GM12878 (cell line): ENCODE data around the gene PLPPR1. TPM values are rescaled to one million over a fixed set of nuclear protein-coding genes. Genes with fewer than 3 reads are reported as not detected.

Experiments
- ATAC-seq: fragments of 200-7000 bp; cut with Tn5 transposase; 3 replicates; pipeline ENCODE4 v1.9.1; 2020; ENCODE audit warnings: mild to moderate bottlenecking, moderate library complexity
- BruUV-seq: library from RNA; stranded (reverse); fragments of 400-500 nt; replicated peaks from 2 replicates; lab custom pipeline; 2021; lab: Mats Ljungman, UMichigan
- CTCF ChIA-PET: fragments of 300-600 bp; sonication (Branson Sonifier 250); formaldehyde crosslinking; extraction: SDS; loops from one replicate; lab custom pipeline; 2021; ENCODE audit warnings: inconsistent platforms; lab: Yijun Ruan, JAX
- POLR2A ChIA-PET: fragments of 350-600 bp; formaldehyde crosslinking; extraction: SDS; loops from one replicate; lab custom pipeline; 2021; ENCODE audit warnings: inconsistent platforms; lab: Charles Lee
- RAD21 ChIA-PET: fragments of 300-600 bp; sonication (Branson Sonifier 250); formaldehyde crosslinking; loops from one replicate; lab custom pipeline; 2023; ENCODE audit warnings: antibody characterized with exemption; ENCODE audit not compliant: unreplicated experiment; lab: Charles Lee
- SMC1A ChIA-PET: fragments of 300-600 bp; sonication (Branson Sonifier 250); formaldehyde crosslinking; loops from one replicate; lab custom pipeline; 2023; ENCODE audit not compliant: unreplicated experiment, uncharacterized antibody; lab: Charles Lee
- DNase-seq: peaks from one replicate; pipeline ENCODE4 v3.0.0-alpha.2; 2011; ENCODE audit warnings: low read depth, low spot score
- FAIRE-seq: peaks from 3 replicates; lab custom pipeline; 2011; peaks lifted over from hg19 to GRCh38; lab: Jason Lieb, UNC
- H2AFZ ChIP-seq: 2 replicates; pipeline ENCODE4 v1.6.0; 2011; ENCODE audit warnings: low read depth, low read length, control low read depth; ENCODE audit not compliant: control insufficient read depth
- H3K27ac ChIP-seq: 2 replicates; pipeline ENCODE4 v1.5.1; 2011; ENCODE audit warnings: control low read depth; ENCODE audit not compliant: control insufficient read depth, insufficient read depth
- H3K27me3 ChIP-seq, 2 experiments: replicated peaks in 1 of 2; 2 replicates each; pipeline versions ENCODE4 v1.6.0 to v1.6.1; 2011; ENCODE audit warnings: low read length in 1 of 2; ENCODE audit not compliant: control insufficient read depth in 2 of 2, insufficient read depth in 2 of 2
- H3K36me3 ChIP-seq, 2 experiments: 2 replicates each; pipeline ENCODE4 v1.5.1; 2011; ENCODE audit warnings: low read length in 1 of 2; ENCODE audit not compliant: control insufficient read depth in 2 of 2, insufficient read depth in 2 of 2
- H3K4me1 ChIP-seq: 2 replicates; pipeline ENCODE4 v1.6.1; 2011; ENCODE audit warnings: mild to moderate bottlenecking, low read length, moderate library complexity, mixed read lengths; ENCODE audit not compliant: control insufficient read depth, insufficient read depth
- H3K4me2 ChIP-seq: 2 replicates; pipeline ENCODE4 v1.6.0; 2011; ENCODE audit warnings: control low read depth; ENCODE audit not compliant: control insufficient read depth, insufficient read depth
- H3K4me3 ChIP-seq: fragments of 200-600 bp; sonication (generic); 2 replicates; pipeline ENCODE4 v1.5.1; 2016
- H3K79me2 ChIP-seq: 2 replicates; pipeline ENCODE4 v1.6.0; 2011; ENCODE audit warnings: low read length; ENCODE audit not compliant: control insufficient read depth, insufficient read depth
- H3K9ac ChIP-seq: 2 replicates; pipeline ENCODE4 v1.8.0; 2011; ENCODE audit warnings: low read length, control low read depth, mixed read lengths; ENCODE audit not compliant: control insufficient read depth, insufficient read depth
- H3K9me3 ChIP-seq: replicated peaks from 3 replicates; pipeline ENCODE4 v1.5.1; 2011; ENCODE audit warnings: mild to moderate bottlenecking, low read length; ENCODE audit not compliant: control insufficient read depth, insufficient read depth
- H4K20me1 ChIP-seq: 2 replicates; pipeline ENCODE4 v1.6.0; 2011; ENCODE audit not compliant: control insufficient read depth, insufficient read depth
- HSF1 ChIP-seq: fragments of 150-350 bp; IDR thresholded peaks from 2 replicates; pipeline ENCODE4 v1.6.1; 2014; ENCODE audit warnings: mild to moderate bottlenecking, low read depth, low read length
- KAT2A ChIP-seq: conservative IDR thresholded peaks from 2 replicates; pipeline ENCODE4 v1.6.1; 2011; ENCODE audit warnings: low read depth, low read length; ENCODE audit not compliant: control insufficient read depth
- KDM1A ChIP-seq: fragments of 200-600 bp; sonication (generic); IDR thresholded peaks from 2 replicates; pipeline ENCODE4 v1.6.1; 2016; ENCODE audit warnings: borderline replicate concordance
- NFYB ChIP-seq: IDR thresholded peaks from 2 replicates; pipeline ENCODE4 v1.6.1; 2011; ENCODE audit warnings: low read depth, mild to moderate bottlenecking, low read length, improper control_type of control experiment, moderate library complexity; ENCODE audit not compliant: insufficient read depth
- SIN3A ChIP-seq: IDR thresholded peaks from 2 replicates; pipeline ENCODE4 v1.6.1; 2012; ENCODE audit warnings: low read depth, low read length, improper control_type of control experiment
- SREBF2 ChIP-seq: IDR thresholded peaks from 2 replicates; pipeline ENCODE4 v1.6.1; 2012; ENCODE audit warnings: mild to moderate bottlenecking, low read length
- ZNF384 ChIP-seq: IDR thresholded peaks from 2 replicates; pipeline ENCODE4 v1.6.1; 2012; ENCODE audit warnings: low read depth, mild to moderate bottlenecking, low read length, improper control_type of control experiment, borderline replicate concordance
- ZNF687 ChIP-seq: fragments of 450-650 bp; IDR thresholded peaks from 2 replicates; pipeline ENCODE4 v1.6.1; 2017; ENCODE audit warnings: mild to moderate bottlenecking, moderate library complexity
- WGBS: methylation state at CpG from one replicate; pipeline ENCODE4 v1.1.6; 2016; ENCODE audit warnings: low lambda C conversion rate; ENCODE audit not compliant: insufficient replicate concordance, insufficient coverage; ENCODE audit errors: missing lambda C conversion rate; 5-methylcytosine and 5-hydroxymethylcytosine counted together
- in situ Hi-C: fragments of 300-500 bp; cut with MboI; formaldehyde crosslinking; loops from 9 replicates; pipeline ENCODE4 v1.14.3; 2018; ENCODE audit warnings: mixed read lengths
- intact Hi-C: fragments of 100-400 bp; cut with micrococcal nuclease; formaldehyde crosslinking; loops from one replicate; pipeline ENCODE4 v1.14.2; 2022; ENCODE audit not compliant: unreplicated experiment
- polyA plus RNA-seq, 11 experiments: library from polyadenylated mRNA; depleted of rRNA in 4 of 11; unstranded in 6 of 11; stranded (reverse) in 5 of 11; fragments of >200 nt; fragmentation: Nextera tagmentation in 4 of 11; fragmentation: Illumina TruSeq in 1 of 11; extraction: Ambion mirVana in 4 of 11; extraction: Trizol in 1 of 11; gene quantifications; 1 replicate in 1 of 11; 2 replicates in 10 of 11; pipeline versions ENCODE4 v1.2.1 to v1.2.3, GENCODE V29; 2011 to 2016; ENCODE audit warnings: inconsistent platforms in 2 of 11, missing spikeins in 2 of 11, low read depth in 1 of 11
- total RNA-seq, 4 experiments: library from RNA; depleted of rRNA in 3 of 4; stranded (reverse); fragments of >200 nt in 3 of 4; fragmentation: Illumina TruSeq in 1 of 4; extraction: Trizol in 1 of 4; gene quantifications; 2 replicates each; pipeline versions ENCODE4 v1.2.1 to v1.2.3, GENCODE V29; 2013 to 2021
- TF ChIP-seq, protein P1 (sequence below): IDR thresholded peaks from 2 replicates; pipeline ENCODE4 v1.6.1; 2011; ENCODE audit warnings: low read depth, mild to moderate bottlenecking, low read length, moderate library complexity, borderline replicate concordance; ENCODE audit errors: extremely low read depth

PLPPR1 gene
- total and polyA plus RNA-seq, 10 of the 15 experiments (the other 5 are each of a cell fraction or from before 2014, with no cell fraction given) = 0.69 TPM; not detected in 9

DNA sequence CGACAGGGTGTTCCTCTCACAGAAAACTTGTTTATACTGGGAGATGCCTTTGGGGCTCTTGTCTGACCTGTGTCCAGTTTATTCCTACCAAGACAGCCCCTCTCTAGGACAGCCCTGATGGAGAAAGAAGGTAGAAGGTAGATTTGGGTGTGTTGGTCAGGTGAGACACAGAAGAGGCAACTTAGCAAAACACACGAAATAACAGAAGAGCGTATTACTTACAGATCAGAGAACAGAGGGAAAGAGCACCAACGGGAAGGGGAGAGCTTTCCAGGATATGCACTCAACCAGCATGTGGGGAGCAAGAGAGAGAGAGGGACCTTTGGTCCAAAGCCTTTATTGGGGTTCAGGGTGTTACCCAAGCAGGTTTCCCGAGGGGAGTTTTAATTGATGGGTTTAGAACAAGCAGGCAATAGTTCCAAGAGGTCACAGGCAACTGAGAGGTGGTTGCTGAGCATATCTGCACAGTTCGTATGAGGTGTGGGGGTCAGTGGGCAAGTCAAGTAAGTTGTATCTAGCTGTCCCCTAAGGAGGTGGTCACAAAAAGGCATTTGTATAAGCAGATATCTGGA is 324.5 kb downstream of the PLPPR1 start (continued):
- TF ChIP-seq ZNF687 = no peak

GRCh38 chr9:101353683-101354082 is 325.2 kb downstream of the PLPPR1 start:
- RAD21 ChIA-PET = no interaction called here
- H3K27ac ChIP-seq = no peak overlapping the region
- FAIRE-seq (no peak), DNase-seq (no peak), ATAC-seq (no peak)
- no peaks in the 10 kb centered on the region for H4K20me1 ChIP-seq
- H3K4me2 ChIP-seq = no peak overlapping the region
- H3K27me3 ChIP-seq = no peaks in the 10 kb centered on the region
- no TSS peak for BruUV-seq
- no peaks in the 10 kb centered on the region for H3K4me1 ChIP-seq
- SMC1A ChIA-PET = no interaction called here
- no peak overlapping the region for H3K4me3 ChIP-seq
- H2AFZ ChIP-seq = no peak overlapping the region
- POLR2A ChIA-PET = no interaction called here
- WGBS = 0% methylated on average over 2 of the region's 2 CpGs
- no peak overlapping the region for H3K9ac ChIP-seq
- intact Hi-C loops (no loop called here), in situ Hi-C loops (no loop called here)
- H3K79me2 ChIP-seq = no peaks in the 10 kb centered on the region
- TF ChIP-seq ZNF384 (no peak), KAT2A (no peak), NFYB (no peak), SREBF2 (no peak), SIN3A (no peak), KDM1A (no peak), HSF1 (no peak)
- TF ChIP-seq, protein P1, sequence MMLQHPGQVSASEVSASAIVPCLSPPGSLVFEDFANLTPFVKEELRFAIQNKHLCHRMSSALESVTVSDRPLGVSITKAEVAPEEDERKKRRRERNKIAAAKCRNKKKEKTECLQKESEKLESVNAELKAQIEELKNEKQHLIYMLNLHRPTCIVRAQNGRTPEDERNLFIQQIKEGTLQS = no peak
- no peaks in the 10 kb centered on the region for H3K9me3 ChIP-seq
- CTCF ChIA-PET = no interaction called here
- H3K36me3 ChIP-seq = no peaks in the 10 kb centered on the region
